Neural cell (in vitro differentiated cells): ENCODE results near the gene RNF227. TPM values are rescaled to one million over a fixed set of nuclear protein-coding genes. Genes with fewer than 3 reads are reported as not detected.
"Not testable (repeated sequence)": the region's sequence is repeated elsewhere in the genome, so short reads cannot be mapped to it uniquely, and the experiment has no call there.

ENCODE experiments used
- H2AFZ ChIP-seq: fragments of 200-600, 300-800 bp; sonication (generic), shearing (Covaris generic); 2 replicates; pipeline ENCODE4 v1.6.0; 2014; ENCODE audit warnings: low read depth, mild to moderate bottlenecking, antibody characterized with exemption, low read length, moderate library complexity
- H3F3A ChIP-seq: fragments of 200-600 bp; shearing (Covaris generic); 2 replicates; pipeline ENCODE4 v1.6.1; 2016; ENCODE audit warnings: mild to moderate bottlenecking, moderate library complexity, mixed read lengths, antibody characterized with exemption, low read length; ENCODE audit not compliant: insufficient read depth, poor library complexity, severe bottlenecking
- H3K27ac ChIP-seq: fragments of 200-600, 300-800 bp; sonication (generic), shearing (Covaris generic); 2 replicates; pipeline ENCODE4 v1.5.1; 2014; ENCODE audit warnings: mild to moderate bottlenecking, low read length, moderate library complexity
- H3K27me3 ChIP-seq: fragments of 300-800, 200-600 bp; sonication (generic), shearing (Covaris generic); 2 replicates; pipeline ENCODE4 v1.6.0; 2014; ENCODE audit warnings: mild to moderate bottlenecking, low read depth, low read length, moderate library complexity; ENCODE audit not compliant: insufficient read depth
- H3K36me3 ChIP-seq: fragments of 300-800, 200-600 bp; sonication (generic), shearing (Covaris generic); 2 replicates; pipeline ENCODE4 v1.5.1; 2014; ENCODE audit warnings: mild to moderate bottlenecking, antibody characterized with exemption, low read length, moderate library complexity; ENCODE audit not compliant: insufficient read depth
- H3K4me2 ChIP-seq: fragments of 300-800, 200-600 bp; sonication (generic), shearing (Covaris generic); 2 replicates; pipeline ENCODE4 v1.6.0; 2014; ENCODE audit warnings: mild to moderate bottlenecking, low read length
- H3K4me3 ChIP-seq: fragments of 300-800, 200-600 bp; sonication (generic), shearing (Covaris generic); 2 replicates; pipeline ENCODE4 v1.5.1; 2014; ENCODE audit warnings: mild to moderate bottlenecking, low read length, moderate library complexity
- H3K79me2 ChIP-seq: fragments of 200-600 bp; shearing (Covaris generic); replicated peaks from 2 replicates; pipeline ENCODE4 v1.6.0; 2014; ENCODE audit warnings: mild to moderate bottlenecking, low read length, moderate library complexity; ENCODE audit not compliant: insufficient read depth
- H3K9ac ChIP-seq: fragments of 300-800, 200-600 bp; sonication (generic), shearing (Covaris generic); 2 replicates; pipeline ENCODE4 v1.6.1; 2016; ENCODE audit warnings: mild to moderate bottlenecking, low read length, mixed read lengths
- H3K9me2 ChIP-seq: fragments of 200-600 bp; shearing (Covaris generic); 2 replicates; pipeline ENCODE4 v1.6.1; 2016; ENCODE audit warnings: mild to moderate bottlenecking, low read length, mixed read lengths; ENCODE audit not compliant: insufficient read depth
- H3K9me3 ChIP-seq: fragments of 200-600, 300-800 bp; sonication (generic), shearing (Covaris generic); 2 replicates; pipeline ENCODE4 v1.6.1; 2016; ENCODE audit warnings: mild to moderate bottlenecking, mixed run types, low read length, moderate library complexity, mixed read lengths
- H4K20me1 ChIP-seq: fragments of 200-600 bp; shearing (Covaris generic); 2 replicates; pipeline ENCODE4 v1.6.1; 2016; ENCODE audit warnings: mild to moderate bottlenecking, mixed run types; ENCODE audit not compliant: insufficient read depth
- EP300 ChIP-seq: fragments of 450-650 bp; conservative IDR thresholded peaks from 2 replicates; pipeline ENCODE4 v1.6.1; 2014; ENCODE audit warnings: antibody characterized with exemption, mild to moderate bottlenecking, moderate library complexity; ENCODE audit not compliant: poor library complexity, severe bottlenecking
- EZH2 ChIP-seq: fragments of 200-600, 300-800 bp; shearing (Covaris generic), sonication (generic); IDR thresholded peaks from 2 replicates; pipeline ENCODE4 v1.6.1; 2014; ENCODE audit warnings: antibody characterized with exemption, low read length, borderline replicate concordance, mild to moderate bottlenecking; ENCODE audit not compliant: insufficient read depth, poor library complexity, severe bottlenecking
- MXI1 ChIP-seq: fragments of 450-650 bp; conservative IDR thresholded peaks from 2 replicates; pipeline ENCODE4 v1.6.1; 2014; ENCODE audit warnings: antibody characterized with exemption, mild to moderate bottlenecking; ENCODE audit not compliant: poor library complexity, severe bottlenecking
- POLR2AphosphoS5 ChIP-seq: IDR thresholded peaks from 2 replicates; pipeline ENCODE4 v1.6.1; 2012
- RAD21 ChIP-seq: fragments of 450-650 bp; conservative IDR thresholded peaks from 2 replicates; pipeline ENCODE4 v1.6.1; 2014; ENCODE audit warnings: antibody characterized with exemption, mild to moderate bottlenecking, moderate library complexity
- SMC3 ChIP-seq: fragments of 450-650 bp; conservative IDR thresholded peaks from 2 replicates; pipeline ENCODE4 v1.6.1; 2014; ENCODE audit warnings: antibody characterized with exemption, mild to moderate bottlenecking, moderate library complexity; ENCODE audit not compliant: poor library complexity
- TAF1 ChIP-seq: IDR thresholded peaks from 2 replicates; pipeline ENCODE4 v1.6.1; 2012; ENCODE audit warnings: low read depth
- polyA plus RNA-seq: library from polyadenylated mRNA; depleted of rRNA; stranded (reverse); fragments of >200 nt; gene quantifications from 2 replicates; pipeline ENCODE4 v1.2.3, GENCODE V29; 2014
- small RNA-seq, 3 experiments: library from RNA; depleted of rRNA; stranded (forward); fragments of <200 nt; gene quantifications; one replicate each; pipeline ENCODE3, GENCODE V24; 2012
- TF ChIP-seq, protein P1 (sequence below): fragments of 450-650 bp; IDR thresholded peaks from 2 replicates; pipeline ENCODE4 v1.5.1; 2014; ENCODE audit warnings: antibody characterized with exemption, mild to moderate bottlenecking, moderate library complexity; ENCODE audit not compliant: poor library complexity, severe bottlenecking
- TF ChIP-seq, protein P2 (sequence below): IDR thresholded peaks from 2 replicates; pipeline ENCODE4 v1.6.1; 2012; ENCODE audit warnings: borderline replicate concordance

The RNF227 gene
- polyA plus RNA-seq, 1 donor from 2014 or later: 69.9 TPM

DNA sequence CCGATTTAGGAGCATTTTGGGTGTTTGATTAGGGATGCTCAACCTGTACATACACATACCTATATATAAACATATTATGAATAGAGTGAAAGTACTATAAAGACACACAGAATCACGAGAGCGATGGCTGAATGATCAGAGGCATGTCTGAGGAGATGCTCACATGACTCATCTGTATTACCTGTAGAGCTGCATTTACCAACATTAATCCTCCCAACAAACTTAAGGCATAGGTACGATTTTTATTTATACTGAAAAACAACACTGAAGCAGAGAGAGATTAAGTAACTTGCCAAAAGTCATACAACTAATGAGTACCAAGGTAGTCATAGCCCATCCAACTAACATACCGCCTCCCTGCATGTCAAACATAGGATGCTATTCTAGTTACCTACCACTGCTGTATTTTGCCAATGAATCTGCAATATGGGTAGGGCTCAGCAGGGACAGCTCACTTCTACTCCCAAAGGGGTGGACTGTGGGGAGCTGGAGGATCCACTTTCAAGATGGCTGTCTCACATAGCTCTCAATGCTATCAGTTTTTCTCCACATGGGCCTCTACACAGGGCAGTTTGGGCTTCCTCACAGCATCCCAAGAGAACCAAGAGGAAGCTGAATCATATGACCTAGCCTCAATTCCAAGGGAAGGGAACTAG, 51.0 kb downstream of the RNF227 start:
- H3K36me3 ChIP-seq: no peaks in the 10 kb centered on the region
- TF ChIP-seq SMC3 (no peak), MXI1 (no peak), TAF1 (no peak), EP300 (no peak), EZH2 (no peak), RAD21 (no peak), POLR2AphosphoS5 (no peak)
- TF ChIP-seq, protein P1, sequence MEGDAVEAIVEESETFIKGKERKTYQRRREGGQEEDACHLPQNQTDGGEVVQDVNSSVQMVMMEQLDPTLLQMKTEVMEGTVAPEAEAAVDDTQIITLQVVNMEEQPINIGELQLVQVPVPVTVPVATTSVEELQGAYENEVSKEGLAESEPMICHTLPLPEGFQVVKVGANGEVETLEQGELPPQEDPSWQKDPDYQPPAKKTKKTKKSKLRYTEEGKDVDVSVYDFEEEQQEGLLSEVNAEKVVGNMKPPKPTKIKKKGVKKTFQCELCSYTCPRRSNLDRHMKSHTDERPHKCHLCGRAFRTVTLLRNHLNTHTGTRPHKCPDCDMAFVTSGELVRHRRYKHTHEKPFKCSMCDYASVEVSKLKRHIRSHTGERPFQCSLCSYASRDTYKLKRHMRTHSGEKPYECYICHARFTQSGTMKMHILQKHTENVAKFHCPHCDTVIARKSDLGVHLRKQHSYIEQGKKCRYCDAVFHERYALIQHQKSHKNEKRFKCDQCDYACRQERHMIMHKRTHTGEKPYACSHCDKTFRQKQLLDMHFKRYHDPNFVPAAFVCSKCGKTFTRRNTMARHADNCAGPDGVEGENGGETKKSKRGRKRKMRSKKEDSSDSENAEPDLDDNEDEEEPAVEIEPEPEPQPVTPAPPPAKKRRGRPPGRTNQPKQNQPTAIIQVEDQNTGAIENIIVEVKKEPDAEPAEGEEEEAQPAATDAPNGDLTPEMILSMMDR: no peak
- TF ChIP-seq, protein P2, sequence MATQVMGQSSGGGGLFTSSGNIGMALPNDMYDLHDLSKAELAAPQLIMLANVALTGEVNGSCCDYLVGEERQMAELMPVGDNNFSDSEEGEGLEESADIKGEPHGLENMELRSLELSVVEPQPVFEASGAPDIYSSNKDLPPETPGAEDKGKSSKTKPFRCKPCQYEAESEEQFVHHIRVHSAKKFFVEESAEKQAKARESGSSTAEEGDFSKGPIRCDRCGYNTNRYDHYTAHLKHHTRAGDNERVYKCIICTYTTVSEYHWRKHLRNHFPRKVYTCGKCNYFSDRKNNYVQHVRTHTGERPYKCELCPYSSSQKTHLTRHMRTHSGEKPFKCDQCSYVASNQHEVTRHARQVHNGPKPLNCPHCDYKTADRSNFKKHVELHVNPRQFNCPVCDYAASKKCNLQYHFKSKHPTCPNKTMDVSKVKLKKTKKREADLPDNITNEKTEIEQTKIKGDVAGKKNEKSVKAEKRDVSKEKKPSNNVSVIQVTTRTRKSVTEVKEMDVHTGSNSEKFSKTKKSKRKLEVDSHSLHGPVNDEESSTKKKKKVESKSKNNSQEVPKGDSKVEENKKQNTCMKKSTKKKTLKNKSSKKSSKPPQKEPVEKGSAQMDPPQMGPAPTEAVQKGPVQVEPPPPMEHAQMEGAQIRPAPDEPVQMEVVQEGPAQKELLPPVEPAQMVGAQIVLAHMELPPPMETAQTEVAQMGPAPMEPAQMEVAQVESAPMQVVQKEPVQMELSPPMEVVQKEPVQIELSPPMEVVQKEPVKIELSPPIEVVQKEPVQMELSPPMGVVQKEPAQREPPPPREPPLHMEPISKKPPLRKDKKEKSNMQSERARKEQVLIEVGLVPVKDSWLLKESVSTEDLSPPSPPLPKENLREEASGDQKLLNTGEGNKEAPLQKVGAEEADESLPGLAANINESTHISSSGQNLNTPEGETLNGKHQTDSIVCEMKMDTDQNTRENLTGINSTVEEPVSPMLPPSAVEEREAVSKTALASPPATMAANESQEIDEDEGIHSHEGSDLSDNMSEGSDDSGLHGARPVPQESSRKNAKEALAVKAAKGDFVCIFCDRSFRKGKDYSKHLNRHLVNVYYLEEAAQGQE: no peak
- H3K79me2 ChIP-seq: peaks cover 5% of the 10 kb centered on the region
- H3K4me3 ChIP-seq: no peak overlapping the region
- no peaks in the 10 kb centered on the region for H4K20me1 ChIP-seq
- H3K4me2 ChIP-seq: no peak overlapping the region
- no peak overlapping the region for H3K9ac ChIP-seq
- H3K9me2 ChIP-seq: no peaks in the 10 kb centered on the region
- no peaks in the 10 kb centered on the region for H3K27me3 ChIP-seq
- H3F3A ChIP-seq: no peaks in the 10 kb centered on the region
- H2AFZ ChIP-seq: no peak overlapping the region
- no peak overlapping the region for H3K27ac ChIP-seq
- no peaks in the 10 kb centered on the region for H3K9me3 ChIP-seq

DNA sequence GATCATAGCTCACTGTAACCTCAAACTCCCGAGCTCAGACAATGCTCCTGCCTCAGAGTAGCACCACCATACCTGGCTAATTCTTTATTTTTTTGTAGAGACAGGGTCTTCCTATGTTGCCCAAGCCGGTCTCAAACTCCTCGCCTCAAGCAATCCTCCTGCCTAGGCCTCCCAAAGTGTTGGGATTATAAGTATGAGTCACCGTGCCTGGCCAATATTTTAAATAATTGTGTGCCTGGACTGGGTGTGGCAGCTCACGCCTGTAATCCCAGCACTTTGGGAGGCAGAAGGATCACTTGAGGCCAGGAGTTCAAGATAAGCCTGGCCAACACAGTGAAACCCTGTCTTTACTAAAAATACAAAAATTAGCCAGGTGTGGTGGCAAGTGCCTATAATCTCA, 51.7 kb downstream of the RNF227 start:
- H3K4me3 ChIP-seq, H3K27me3 ChIP-seq, H3F3A ChIP-seq, H3K4me2 ChIP-seq, H3K36me3 ChIP-seq, H3K9me3 ChIP-seq, H3K27ac ChIP-seq, H3K9ac ChIP-seq, H2AFZ ChIP-seq, H3K9me2 ChIP-seq, H4K20me1 ChIP-seq: not testable (repeated sequence)
- H3K79me2 ChIP-seq: peaks cover 13% of the 10 kb centered on the region

Small RNAs within 50 kb of the gene (small RNA-seq; reads per million reads assigned to genes)
- 10.7 to 16.6 (median 15.8) reads per million in 3 experiments for gene SCARNA21

Other genes with a start within 250 kb of the RNF227 start
- gene TP53, start 228.8 kb downstream of the RNF227 start, polyA plus RNA-seq: 13.8 and 14.3 TPM in 2 replicates
- 20.1 and 22.4 TPM in 2 replicates for gene WRAP53, start 227.8 kb downstream of the RNF227 start, polyA plus RNA-seq
- 36.4 and 46.5 TPM in 2 replicates for gene EFNB3, start 211.1 kb downstream of the RNF227 start, polyA plus RNA-seq
- gene DNAH2, start 198.5 kb downstream of the RNF227 start, polyA plus RNA-seq: 2.0 and 2.1 TPM in 2 replicates
- gene KDM6B, start 82.1 kb downstream of the RNF227 start, polyA plus RNA-seq: 2.5 and 4.4 TPM in 2 replicates
- gene TMEM88, start 61.2 kb downstream of the RNF227 start, polyA plus RNA-seq: 4.2 and 6.7 TPM in 2 replicates
- gene NAA38, start 58.7 kb downstream of the RNF227 start, polyA plus RNA-seq: 99.5 and 110 TPM in 2 replicates
- gene CYB5D1, start 58.3 kb downstream of the RNF227 start, polyA plus RNA-seq: 21.1 and 30.4 TPM in 2 replicates
- 115 and 159 TPM in 2 replicates for gene CHD3, start 27.5 kb downstream of the RNF227 start, polyA plus RNA-seq
- gene KCNAB3, start 13.6 kb upstream of the RNF227 start, polyA plus RNA-seq: 5.6 and 7.6 TPM in 2 replicates
- 34.0 and 38.3 TPM in 2 replicates for gene TRAPPC1, start 15.7 kb upstream of the RNF227 start, polyA plus RNA-seq
- 48.7 and 52.0 TPM in 2 replicates for gene CNTROB, start 15.9 kb upstream of the RNF227 start, polyA plus RNA-seq
- gene GUCY2D, start 86.3 kb upstream of the RNF227 start, polyA plus RNA-seq: 0.07 and 0.10 TPM in 2 replicates
- not detected in 2 replicates for gene ALOX15B, start 122.8 kb upstream of the RNF227 start, polyA plus RNA-seq
- gene ALOX12B, start 171.4 kb upstream of the RNF227 start, polyA plus RNA-seq: 0.31 and 0.34 TPM in 2 replicates
- 0.77 and 1.6 TPM in 2 replicates for gene ALOXE3, start 202.2 kb upstream of the RNF227 start, polyA plus RNA-seq
- 7.3 and 15.3 TPM in 2 replicates for gene HES7, start 207.8 kb upstream of the RNF227 start, polyA plus RNA-seq
- 1.9 and 2.0 TPM in 2 replicates for gene PER1, start 236.1 kb upstream of the RNF227 start, polyA plus RNA-seq
- gene VAMP2, start 246.7 kb upstream of the RNF227 start, polyA plus RNA-seq: 91.6 and 98.3 TPM in 2 replicates